GM21390 (cell line): Measurements from ENCODE around the gene PSG6.
"Not testable (repeated sequence)": the region's sequence is repeated elsewhere in the genome, so short reads cannot be mapped to it uniquely, and the experiment has no call there.

Experiments
- ATAC-seq: cut with Tn5 transposase; IDR thresholded peaks from one replicate; pipeline ENCODE4 v1.9.1; 2021; ENCODE audit not compliant: unreplicated experiment

Gene PSG6

GRCh38 chr19:42917634-42918033, at the start of gene PSG6:
PSG6 (minus strand) TSS chr19:42917894; CDS start chr19:42917792, 102 bp downstream.
- not testable (repeated sequence) for ATAC-seq

- no peak for ATAC-seq
These were observed 47.5 kb upstream of the PSG6 start for GRCh38 chr19:42965176-42965575.

DNA sequence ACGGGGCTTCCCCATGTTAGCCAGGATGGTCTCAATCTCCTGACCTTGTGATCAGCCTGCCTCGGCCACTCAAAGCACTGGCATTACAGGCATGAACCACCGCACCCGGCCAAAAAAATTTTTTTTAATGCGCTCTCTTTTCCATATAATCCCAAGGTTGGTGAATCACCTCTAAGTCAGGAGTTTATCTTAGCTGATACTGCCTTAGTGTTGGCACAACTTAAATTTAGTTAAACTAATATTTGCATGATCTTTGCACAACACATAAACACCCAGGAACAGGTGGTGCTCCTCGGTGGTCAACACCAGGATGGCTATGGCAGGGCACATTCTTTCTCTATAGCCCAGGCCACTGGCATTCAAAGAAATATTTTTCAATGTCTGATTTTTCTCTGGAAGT, 43.4 kb upstream of the PSG6 start:
- no peak for ATAC-seq

GRCh38 chr19:42952126-42952525, 34.4 kb upstream of the PSG6 start:
- ATAC-seq: not testable (repeated sequence)

DNA sequence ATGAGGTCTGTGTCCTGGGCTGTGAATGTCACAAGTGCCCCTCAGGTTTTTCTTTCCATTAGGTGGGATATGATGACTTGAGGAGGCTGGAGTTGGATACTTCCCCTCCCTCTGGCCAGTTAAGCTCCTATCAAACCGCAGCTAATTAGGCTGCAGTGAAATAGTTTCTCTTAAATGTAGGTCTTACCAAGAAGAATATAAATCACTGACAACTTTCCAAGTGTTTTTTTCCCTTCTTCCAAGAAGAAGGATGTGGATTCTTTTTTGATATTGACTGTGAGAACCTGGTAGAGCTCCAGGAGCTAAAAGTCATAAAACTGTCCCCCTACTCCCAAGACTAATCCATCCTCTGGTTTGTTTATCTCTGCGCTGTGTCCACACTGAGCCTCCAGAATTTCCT, 33.8 kb upstream of the PSG6 start:
- not testable (repeated sequence) for ATAC-seq

DNA sequence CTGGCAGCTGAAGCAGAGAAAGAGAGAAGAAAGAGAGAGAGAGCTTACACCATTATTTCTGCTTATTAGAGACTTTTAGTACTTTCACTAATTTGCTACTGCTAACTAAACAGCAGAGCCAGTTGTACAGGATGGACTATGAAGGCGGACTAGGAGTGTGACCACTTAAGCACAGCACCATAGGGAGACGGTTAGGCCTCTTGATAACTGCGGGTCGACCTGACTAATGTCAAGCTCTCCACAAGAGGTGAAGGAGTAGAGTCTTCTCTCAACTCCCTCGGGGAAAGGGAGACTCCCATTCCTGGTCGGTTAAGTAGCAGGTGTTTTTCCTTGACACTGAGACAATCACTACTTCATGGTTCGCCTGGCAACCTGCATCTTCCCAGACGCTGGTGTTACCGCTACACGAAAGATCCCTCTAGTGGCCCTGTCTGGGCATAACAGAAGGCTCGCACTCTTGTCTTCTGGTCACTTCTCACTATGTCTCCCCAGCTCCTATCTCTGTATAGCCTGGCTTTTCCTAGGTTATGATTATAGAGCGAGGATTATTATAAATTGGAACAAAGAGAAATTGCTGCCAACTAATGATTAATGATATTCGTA, 24.6 kb upstream of the PSG6 start:
- no peak for ATAC-seq

DNA sequence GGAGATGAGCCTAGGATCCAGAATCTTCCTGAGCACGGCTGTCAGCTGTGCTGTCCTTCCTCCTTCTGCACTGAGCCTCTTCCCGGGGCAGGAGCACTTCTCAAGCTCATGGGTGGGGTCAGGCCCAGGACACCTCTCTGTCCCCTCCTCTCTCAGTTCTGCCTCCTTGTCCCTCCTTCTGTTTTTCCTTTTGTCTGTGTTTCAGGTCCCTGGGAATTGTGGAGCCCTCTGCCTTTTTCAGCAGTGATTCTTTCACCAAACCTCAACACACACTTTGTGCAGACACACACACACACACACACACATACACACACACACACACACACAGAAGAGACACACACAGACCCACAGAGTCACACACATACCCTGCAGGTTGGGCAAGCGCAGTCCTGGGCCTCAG, 19.4 kb upstream of the PSG6 start, which contains the start of gene PSG7:
Gene PSG7, minus strand, starts transcription at position 101 of the 400 bp plus-strand sequence. CDS start 131 bp downstream, outside the sequence.
- not testable (repeated sequence) for ATAC-seq

DNA sequence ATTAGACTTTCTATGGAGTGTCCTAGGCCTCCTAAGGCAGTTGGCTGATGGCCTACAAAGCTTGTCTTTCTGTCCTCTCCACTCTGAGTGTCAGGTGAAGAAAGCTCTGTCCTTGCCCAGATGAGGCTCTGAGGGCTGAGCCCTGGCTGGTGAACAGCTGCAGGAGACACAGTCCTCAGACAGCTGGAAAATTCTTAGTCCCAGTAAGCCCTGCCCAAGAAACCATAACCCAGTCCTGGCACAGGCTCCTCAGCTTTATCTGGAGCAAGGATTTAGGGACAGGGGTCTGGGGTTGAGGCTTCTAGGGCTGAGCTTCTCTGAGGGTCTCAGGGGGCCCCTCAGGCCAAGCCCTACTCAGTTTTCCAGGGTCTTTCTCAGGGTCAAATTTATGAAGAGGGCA, 17.0 kb upstream of the PSG6 start:
- not testable (repeated sequence) for ATAC-seq

DNA sequence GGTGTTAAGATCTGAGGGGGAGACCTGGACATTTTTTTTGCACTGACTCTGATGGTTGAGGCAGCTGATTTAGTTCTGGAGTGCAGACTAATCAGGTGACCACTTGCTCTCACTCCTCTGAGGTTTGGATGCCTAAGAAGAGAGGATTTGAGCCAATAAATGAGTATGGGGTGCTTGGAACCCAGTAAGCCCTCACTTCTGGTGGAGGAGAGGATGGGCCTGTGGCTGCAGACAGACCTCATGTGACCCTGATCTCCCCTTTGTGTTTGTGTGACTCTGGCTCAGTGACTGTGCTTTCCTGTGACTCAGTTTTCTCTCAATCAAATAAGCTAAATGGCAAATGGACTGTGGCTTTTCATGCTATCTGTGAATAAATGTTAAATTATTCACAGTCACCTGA, 16.5 kb upstream of the PSG6 start:
- not testable (repeated sequence) for ATAC-seq

- not testable (repeated sequence) for ATAC-seq
These were observed 15.7 kb upstream of the PSG6 start for GRCh38 chr19:42933412-42933811.

GRCh38 chr19:42932485-42933101, 14.9 kb upstream of the PSG6 start:
- ATAC-seq: not testable (repeated sequence)

- not testable (repeated sequence) for ATAC-seq
These were observed 12.5 kb upstream of the PSG6 start for GRCh38 chr19:42930214-42930613.

DNA sequence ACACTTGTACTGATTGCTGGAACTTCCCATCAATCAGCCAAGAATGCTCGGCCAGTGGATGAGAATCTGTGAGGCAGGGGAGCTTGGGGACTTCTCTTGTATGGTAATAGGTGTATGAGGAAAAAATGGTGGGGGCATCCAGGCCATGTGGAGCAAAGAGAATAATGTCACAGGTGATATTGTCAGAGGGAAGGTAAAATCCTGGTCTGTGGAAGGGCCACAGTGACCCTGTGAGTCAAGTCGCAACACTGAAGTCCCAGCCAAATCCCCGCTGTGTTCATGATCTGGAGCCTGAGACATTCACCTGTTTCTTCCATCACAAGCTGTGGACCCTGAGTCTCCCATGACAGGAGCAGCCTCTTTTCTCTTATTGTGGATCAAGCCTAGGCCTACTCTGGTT, 11.2 kb upstream of the PSG6 start:
- no peak for ATAC-seq

DNA sequence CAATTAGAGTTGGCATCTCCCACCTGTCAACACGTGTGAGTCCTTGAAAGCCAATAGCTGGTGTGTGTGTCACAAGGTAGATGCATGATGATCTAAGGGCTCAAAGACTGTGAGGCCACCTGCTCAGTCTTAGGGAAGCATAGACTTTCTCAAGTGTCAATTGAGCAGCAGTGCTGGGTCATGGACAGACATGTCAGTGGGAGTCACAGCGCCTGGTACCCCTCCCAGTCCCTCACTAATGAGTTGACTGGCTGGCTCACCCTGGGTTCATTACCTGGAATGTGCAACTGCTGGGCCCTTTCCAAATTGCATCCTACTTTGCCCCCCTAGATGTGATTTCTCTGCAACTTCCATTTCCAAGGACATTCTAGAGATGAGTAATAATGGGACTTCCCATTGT, 9.1 kb upstream of the PSG6 start:
- no peak for ATAC-seq

- ATAC-seq: not testable (repeated sequence)
These were observed 5.4 kb upstream of the PSG6 start for GRCh38 chr19:42923106-42923505.

DNA sequence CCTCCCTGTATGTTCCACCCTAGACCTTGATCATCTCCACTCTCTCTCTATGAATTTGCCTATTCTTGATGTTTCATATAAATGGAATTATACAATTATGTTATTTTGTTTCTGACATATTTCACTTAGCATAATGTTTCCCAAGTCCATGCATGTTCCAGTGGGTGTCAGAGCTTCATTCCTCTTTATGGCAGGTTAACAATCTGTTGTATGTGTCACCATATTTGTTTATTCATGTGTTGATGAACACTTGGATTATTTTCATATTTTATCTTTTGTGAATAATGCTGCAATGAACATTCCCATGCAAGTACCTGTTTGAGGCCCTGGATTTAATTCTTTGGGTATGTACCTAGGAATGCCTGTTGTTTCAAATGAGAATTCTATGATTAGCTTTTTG, 3.3 kb upstream of the PSG6 start:
- ATAC-seq: not testable (repeated sequence)

- no peak for ATAC-seq
These were observed 2.0 kb upstream of the PSG6 start for GRCh38 chr19:42919757-42920079.

DNA sequence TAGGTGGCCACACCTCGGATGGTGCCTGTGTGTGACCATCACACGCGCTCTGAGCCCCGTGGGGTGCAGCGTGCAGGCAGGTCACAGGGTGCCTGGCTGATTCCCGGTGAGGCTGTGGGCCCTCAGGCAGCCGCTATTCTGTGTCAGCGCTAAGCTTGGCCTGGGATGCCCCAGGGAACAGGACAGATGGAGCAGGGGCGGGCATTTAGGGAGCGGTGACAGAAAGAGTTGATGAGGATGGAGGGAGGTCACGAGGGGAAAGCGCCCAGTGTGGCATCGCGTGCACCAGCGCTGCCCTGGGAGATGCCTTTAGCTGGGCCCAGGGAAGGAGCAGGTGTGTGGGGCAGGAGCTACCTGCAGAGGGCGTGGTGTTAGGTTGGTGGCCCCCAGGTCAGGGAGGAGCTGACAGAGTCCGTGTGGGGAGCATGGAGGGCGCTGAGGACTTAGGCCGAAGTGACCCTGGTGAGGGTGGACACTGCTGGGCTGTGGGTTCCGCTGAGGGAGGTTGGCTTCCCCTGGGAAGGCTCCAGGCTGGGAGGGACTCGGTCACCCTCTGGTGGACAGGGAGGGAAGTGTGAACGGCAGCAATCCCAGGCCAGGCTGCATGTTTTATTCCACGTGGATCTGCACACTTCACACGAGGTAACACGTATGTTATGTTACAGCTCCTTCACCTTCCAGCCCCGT, 1.5 kb upstream of the PSG6 start:
- not testable (repeated sequence) for ATAC-seq

GRCh38 chr19:42918377-42919069, 829 bp upstream of the PSG6 start:
- not testable (repeated sequence) for ATAC-seq

- not testable (repeated sequence) for ATAC-seq
These were observed 763 bp downstream of the PSG6 start for GRCh38 chr19:42916931-42917330.

DNA sequence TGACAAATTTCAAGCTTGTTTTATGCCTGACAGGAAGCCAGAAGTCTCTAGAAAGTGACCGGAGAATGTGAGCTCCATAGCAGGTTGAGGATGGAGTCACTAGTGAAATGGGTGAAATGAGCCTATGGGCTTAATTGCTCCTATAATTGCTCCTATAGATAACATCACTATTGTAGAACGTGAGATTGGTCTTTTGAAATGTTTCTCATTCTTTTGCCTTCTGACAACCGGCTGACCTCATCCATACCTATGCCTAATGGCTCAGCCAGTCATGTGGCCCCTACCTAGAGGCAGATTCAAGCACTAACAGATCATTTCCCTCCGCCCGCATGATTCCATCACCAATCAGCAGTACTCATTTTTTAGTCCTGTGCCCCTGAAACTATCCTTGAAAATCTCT, 4.2 kb downstream of the PSG6 start:
- ATAC-seq: not testable (repeated sequence)

DNA sequence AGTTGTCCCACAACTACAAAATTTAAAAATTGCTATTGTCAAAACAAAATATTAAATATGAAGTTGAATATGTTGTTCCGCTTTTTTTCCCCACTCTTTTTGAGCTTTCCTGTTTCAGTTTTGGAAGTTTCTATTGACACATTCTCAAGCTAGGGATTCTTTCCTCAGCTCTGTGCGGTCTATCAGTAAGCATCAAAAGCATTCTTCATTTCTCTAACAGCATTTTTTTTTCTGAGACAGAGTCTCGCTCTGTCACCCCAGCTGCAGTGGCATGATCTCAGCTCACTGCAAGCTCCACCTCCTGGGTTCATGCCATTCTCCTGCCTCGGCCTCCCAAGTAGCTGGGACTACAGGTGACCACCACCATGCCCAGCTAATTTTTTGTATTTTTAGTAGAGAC, 4.8 kb downstream of the PSG6 start:
- not testable (repeated sequence) for ATAC-seq
